ENCODE measurements around the gene SHKBP1. TPM values are rescaled to one million over a fixed set of nuclear protein-coding genes. Genes with fewer than 3 reads are reported as not detected.
A peak's percentile ranks its signal among the peaks of the same experiment; 100 is the strongest.
"Not testable (repeated sequence)": the region's sequence is repeated elsewhere in the genome, so short reads cannot be mapped to it uniquely, and the experiment has no call there.

SHKBP1 gene
- total RNA-seq, 1 experiment from 2014 or later: 92.9 TPM

DNA sequence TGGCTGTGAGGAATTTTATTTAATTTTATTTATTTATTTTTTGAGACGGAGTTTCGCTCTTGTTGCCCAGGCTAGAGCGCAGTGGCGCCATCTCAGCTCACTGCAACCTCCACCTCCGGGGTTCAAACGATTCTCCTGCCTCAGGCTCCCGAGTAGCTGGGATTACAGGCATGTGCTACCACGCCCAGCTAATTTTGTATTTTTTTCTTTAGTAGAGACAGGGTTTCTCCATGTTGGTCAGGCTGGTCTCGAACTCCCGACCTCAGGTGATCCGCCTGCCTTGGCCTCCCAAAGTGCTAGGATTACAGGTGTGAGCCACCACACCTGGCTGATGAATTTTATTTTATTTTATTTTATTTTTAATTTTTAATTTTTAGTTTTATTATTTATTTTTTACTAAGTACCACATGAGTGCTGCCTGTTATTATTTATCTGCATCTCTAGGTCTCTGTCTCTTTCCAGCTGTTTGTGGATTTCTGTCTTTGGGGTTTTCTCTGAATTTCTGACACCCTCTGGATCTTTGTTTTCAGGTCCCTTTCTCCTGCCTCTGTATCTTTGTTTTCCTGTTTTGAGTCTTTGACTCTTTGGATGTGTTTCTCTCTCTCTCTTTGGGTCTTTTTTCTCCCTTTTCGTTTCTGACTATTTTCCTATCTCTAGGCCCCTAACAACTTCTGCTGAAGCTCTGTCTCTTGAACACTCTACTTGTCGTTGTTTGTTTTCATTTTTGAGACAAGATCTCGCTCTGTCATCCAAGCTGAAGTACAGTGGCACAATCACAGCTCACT, 47.9 kb downstream of the SHKBP1 start:
- not testable (repeated sequence) for H4K91ac ChIP-seq (ENCODE audit: insufficient read length, low read depth, low read length); H3K23ac ChIP-seq (ENCODE audit: insufficient read length, low read depth, low read length); H3K27me3 Mint-ChIP-seq (ENCODE audit: low read depth); H3K56ac ChIP-seq (ENCODE audit: insufficient read length, low read depth, low read length); H3K14ac ChIP-seq (ENCODE audit: insufficient read depth, low read length); DNase-seq; H3K9ac ChIP-seq (ENCODE audit: extremely low read depth, insufficient read length, low read length); H2BK15ac ChIP-seq (ENCODE audit: low read depth, low read length); H2AK5ac ChIP-seq (ENCODE audit: insufficient read length, low read length); H2AFZ ChIP-seq (ENCODE audit: low read length); H2BK12ac ChIP-seq (ENCODE audit: insufficient read length, low read depth, low read length); H2BK5ac ChIP-seq (ENCODE audit: insufficient read length, low read length); H3K27ac ChIP-seq (ENCODE audit: insufficient read length, low read depth, low read length); H3K79me2 ChIP-seq (ENCODE audit: insufficient read depth, low read length); H3K4me3 Mint-ChIP-seq; H3K23me2 ChIP-seq (ENCODE audit: insufficient read length, low read depth, low read length, poor library complexity, severe bottlenecking); H3K9me3 Mint-ChIP-seq; H3K18ac ChIP-seq (ENCODE audit: insufficient read length, low read depth, low read length); H4K5ac ChIP-seq (ENCODE audit: insufficient read length, low read depth, low read length); H2BK120ac ChIP-seq (ENCODE audit: low read depth, low read length, poor library complexity, severe bottlenecking); H3K79me1 ChIP-seq (ENCODE audit: insufficient read depth, low read depth, low read length, poor library complexity, severe bottlenecking); H4K20me1 ChIP-seq (ENCODE audit: control insufficient read depth, insufficient read depth, insufficient read length); H3K4me2 ChIP-seq (ENCODE audit: insufficient read depth, insufficient read length, low read length); H3T11ph ChIP-seq (ENCODE audit: low read length); H3K27me3 ChIP-seq (ENCODE audit: insufficient read depth, low read length); H2BK20ac ChIP-seq (ENCODE audit: low read depth, low read length, poor library complexity, severe bottlenecking); H3K9me3 ChIP-seq (ENCODE audit: control insufficient read depth, low read depth, low read length); H4K8ac ChIP-seq (replicated peaks; ENCODE audit: insufficient read length, low read depth, low read length); H3K4me1 ChIP-seq (ENCODE audit: insufficient read depth, low read length); H3K4ac ChIP-seq (ENCODE audit: low read depth, low read length)
- Mint-ChIP-seq H3K4me1 (peaks cover 16 to 23% of the 10 kb centered on the region in 2 experiments), H3K36me3 (ENCODE audit: insufficient read depth in 1 of 3, low read depth in 3 of 3) (peaks cover 33 to 72% (median 59%) of the 10 kb centered on the region in 3 experiments; a peak in 6 of 7 replicates), H3K27ac (peak overlapping the region in 1 of 3 experiments; percentile 43; a peak in 1 of 7 replicates)
- TF ChIP-seq, protein P1, sequence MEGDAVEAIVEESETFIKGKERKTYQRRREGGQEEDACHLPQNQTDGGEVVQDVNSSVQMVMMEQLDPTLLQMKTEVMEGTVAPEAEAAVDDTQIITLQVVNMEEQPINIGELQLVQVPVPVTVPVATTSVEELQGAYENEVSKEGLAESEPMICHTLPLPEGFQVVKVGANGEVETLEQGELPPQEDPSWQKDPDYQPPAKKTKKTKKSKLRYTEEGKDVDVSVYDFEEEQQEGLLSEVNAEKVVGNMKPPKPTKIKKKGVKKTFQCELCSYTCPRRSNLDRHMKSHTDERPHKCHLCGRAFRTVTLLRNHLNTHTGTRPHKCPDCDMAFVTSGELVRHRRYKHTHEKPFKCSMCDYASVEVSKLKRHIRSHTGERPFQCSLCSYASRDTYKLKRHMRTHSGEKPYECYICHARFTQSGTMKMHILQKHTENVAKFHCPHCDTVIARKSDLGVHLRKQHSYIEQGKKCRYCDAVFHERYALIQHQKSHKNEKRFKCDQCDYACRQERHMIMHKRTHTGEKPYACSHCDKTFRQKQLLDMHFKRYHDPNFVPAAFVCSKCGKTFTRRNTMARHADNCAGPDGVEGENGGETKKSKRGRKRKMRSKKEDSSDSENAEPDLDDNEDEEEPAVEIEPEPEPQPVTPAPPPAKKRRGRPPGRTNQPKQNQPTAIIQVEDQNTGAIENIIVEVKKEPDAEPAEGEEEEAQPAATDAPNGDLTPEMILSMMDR (conservative IDR thresholded peaks at IDR 0.05): peak; percentile 26; the same call in 2 of the 3 replicates
- WGBS (ENCODE audit: extremely low coverage, insufficient read length, low lambda C conversion rate): no CpG with 5 or more reads among the region's 14 CpGs
